HG03135 (cell line): ENCODE data around the gene CHTF18.
A peak's percentile ranks its signal among the peaks of the same experiment; 100 is the strongest.
"Not testable (repeated sequence)": the region's sequence is repeated elsewhere in the genome, so short reads cannot be mapped to it uniquely, and the experiment has no call there.

Source experiments
- ATAC-seq: cut with Tn5 transposase; IDR thresholded peaks from one replicate; pipeline ENCODE4 v1.9.1; 2021; ENCODE audit warnings: mild to moderate bottlenecking, moderate library complexity; ENCODE audit not compliant: unreplicated experiment

Gene CHTF18

GRCh38 chr16:774086-775001, 14.1 kb upstream of the CHTF18 start:
- ATAC-seq: no peak

- no peak for ATAC-seq
Measured at GRCh38 chr16:775236-775796, 13.1 kb upstream of the CHTF18 start.

- not testable (repeated sequence) for ATAC-seq
Measured at GRCh38 chr16:776298-776697, 12.1 kb upstream of the CHTF18 start.

GRCh38 chr16:776824-777223, 11.6 kb upstream of the CHTF18 start:
- ATAC-seq: no peak

GRCh38 chr16:777826-778225, 10.6 kb upstream of the CHTF18 start:
- no peak for ATAC-seq

- ATAC-seq: no peak
Measured at GRCh38 chr16:778447-778846, 10.0 kb upstream of the CHTF18 start.

GRCh38 chr16:778909-779527, 9.4 kb upstream of the CHTF18 start:
- ATAC-seq: no peak

- no peak for ATAC-seq
Measured at GRCh38 chr16:779561-779960, 8.9 kb upstream of the CHTF18 start.

GRCh38 chr16:780296-780695, 8.1 kb upstream of the CHTF18 start:
- no peak for ATAC-seq

- ATAC-seq: no peak
Measured at GRCh38 chr16:781346-782010, 6.9 kb upstream of the CHTF18 start.

GRCh38 chr16:782258-782657, 6.2 kb upstream of the CHTF18 start:
- ATAC-seq: no peak

- no peak for ATAC-seq
Measured at GRCh38 chr16:782766-783403, 5.5 kb upstream of the CHTF18 start.

GRCh38 chr16:783404-784161, 4.8 kb upstream of the CHTF18 start:
- no peak for ATAC-seq

- ATAC-seq: no peak
Measured at GRCh38 chr16:784431-784830, 4.0 kb upstream of the CHTF18 start.

GRCh38 chr16:785563-786535, 2.6 kb upstream of the CHTF18 start:
- ATAC-seq: no peak

GRCh38 chr16:787321-787966, 976 bp upstream of the CHTF18 start:
- ATAC-seq: no peak

GRCh38 chr16:787978-788398, 432 bp upstream of the CHTF18 start, which contains the start of gene RPUSD1:
Gene RPUSD1, minus strand, starts transcription at chr16:788381. Its CDS starts 644 bp downstream, at chr16:787737.
- ATAC-seq: peak; percentile 18

- no peak for ATAC-seq
Measured at GRCh38 chr16:789191-789850, 901 bp downstream of the CHTF18 start.
